Parathyroid adenoma (tissue), 2 donors: Measurements from ENCODE around the gene CHFR.
"Not testable (repeated sequence)": the region's sequence is repeated elsewhere in the genome, so short reads cannot be mapped to it uniquely, and the experiment has no call there.

Source experiments
- H2AFZ ChIP-seq: fragments of 300-600 bp; sonication (generic); one replicate; pipeline ENCODE4 v1.7.0; 2017; ENCODE audit warnings: antibody characterized with exemption, mild to moderate bottlenecking
- H3K27ac ChIP-seq: fragments of 300-600 bp; sonication (generic); one replicate; pipeline ENCODE4 v1.7.0; 2017
- H3K27me3 ChIP-seq: fragments of 300-600 bp; sonication (generic); one replicate; pipeline ENCODE4 v1.7.0; 2017; ENCODE audit warnings: low read length; ENCODE audit not compliant: control insufficient read depth, insufficient read depth
- H3K36me3 ChIP-seq: fragments of 300-600 bp; sonication (generic); one replicate; pipeline ENCODE4 v1.7.0; 2017; ENCODE audit warnings: low read length; ENCODE audit not compliant: control insufficient read depth, insufficient read depth
- H3K4me1 ChIP-seq: fragments of 300-600 bp; sonication (generic); one replicate; pipeline ENCODE4 v1.7.0; 2017; ENCODE audit warnings: control low read depth
- H3K4me2 ChIP-seq: fragments of 300-600 bp; sonication (generic); one replicate; pipeline ENCODE4 v1.7.0; 2017; ENCODE audit warnings: low read length
- H3K4me3 ChIP-seq: fragments of 300-600 bp; sonication (generic); one replicate; pipeline ENCODE4 v1.7.0; 2017; ENCODE audit warnings: low read depth, low read length
- H3K79me2 ChIP-seq: fragments of 300-600 bp; sonication (generic); one replicate; pipeline ENCODE4 v1.7.0; 2017; ENCODE audit warnings: control low read depth
- H3K9ac ChIP-seq: fragments of 300-600 bp; sonication (generic); one replicate; pipeline ENCODE4 v1.7.0; 2017; ENCODE audit warnings: mild to moderate bottlenecking
- H3K9me3 ChIP-seq: fragments of 300-600 bp; sonication (generic); one replicate; pipeline ENCODE4 v1.7.0; 2017; ENCODE audit warnings: low read length; ENCODE audit not compliant: control insufficient read depth
- CTCF ChIP-seq: fragments of 300-600 bp; sonication (generic); IDR thresholded peaks from one replicate; pipeline ENCODE4 v1.7.0; 2017; ENCODE audit warnings: antibody characterized with exemption, mild to moderate bottlenecking
- donor health status: primary hyperparathyroidism.

CHFR gene

GRCh38 chr12:132847363-132848356 is 39.7 kb downstream of the CHFR start:
- Histone ChIP-seq H3K9ac (no peak overlapping the region), H3K36me3 (no peaks in the 10 kb centered on the region), H3K27me3 (no peaks in the 10 kb centered on the region), H3K4me3 (no peak overlapping the region), H3K4me1 (no peaks in the 10 kb centered on the region), H3K79me2 (peaks cover 2% of the 10 kb centered on the region), H3K9me3 (no peaks in the 10 kb centered on the region), H2AFZ (no peak overlapping the region), H3K4me2 (no peak overlapping the region), H3K27ac (no peak overlapping the region)
- TF ChIP-seq CTCF: no peak

- not testable (repeated sequence) for H3K9ac ChIP-seq, H3K9me3 ChIP-seq, H2AFZ ChIP-seq, H3K36me3 ChIP-seq, H3K4me1 ChIP-seq, H3K79me2 ChIP-seq, H3K27ac ChIP-seq, H3K4me2 ChIP-seq, H3K4me3 ChIP-seq, H3K27me3 ChIP-seq
Measured at GRCh38 chr12:132844681-132845080, 42.7 kb downstream of the CHFR start.

GRCh38 chr12:132842449-132843045 is 44.9 kb downstream of the CHFR start:
- H3K9ac ChIP-seq: no peak overlapping the region
- no peak overlapping the region for H3K27ac ChIP-seq
- H3K9me3 ChIP-seq: no peaks in the 10 kb centered on the region
- no peak overlapping the region for H2AFZ ChIP-seq
- no peaks in the 10 kb centered on the region for H3K4me1 ChIP-seq
- no peak for TF ChIP-seq CTCF
- no peaks in the 10 kb centered on the region for H3K36me3 ChIP-seq
- no peaks in the 10 kb centered on the region for H3K79me2 ChIP-seq
- H3K4me3 ChIP-seq: no peak overlapping the region
- H3K4me2 ChIP-seq: no peak overlapping the region
- no peaks in the 10 kb centered on the region for H3K27me3 ChIP-seq

- Histone ChIP-seq H3K27me3 (no peaks in the 10 kb centered on the region), H3K79me2 (no peaks in the 10 kb centered on the region), H3K4me1 (no peaks in the 10 kb centered on the region), H2AFZ (no peak overlapping the region), H3K36me3 (no peaks in the 10 kb centered on the region), H3K27ac (no peak overlapping the region), H3K4me2 (no peak overlapping the region), H3K9ac (no peak overlapping the region), H3K9me3 (no peaks in the 10 kb centered on the region), H3K4me3 (no peak overlapping the region)
- TF ChIP-seq CTCF: no peak
Measured at GRCh38 chr12:132841151-132841550, 46.3 kb downstream of the CHFR start.

- Histone ChIP-seq H2AFZ (no peak overlapping the region), H3K79me2 (no peaks in the 10 kb centered on the region), H3K27me3 (no peaks in the 10 kb centered on the region), H3K9ac (no peak overlapping the region), H3K4me1 (no peaks in the 10 kb centered on the region), H3K4me2 (no peak overlapping the region), H3K27ac (no peak overlapping the region), H3K9me3 (no peaks in the 10 kb centered on the region), H3K4me3 (no peak overlapping the region), H3K36me3 (no peaks in the 10 kb centered on the region)
- no peak for TF ChIP-seq CTCF
Measured at GRCh38 chr12:132840536-132840935, 46.9 kb downstream of the CHFR start.
